Transverse colon (tissue), 4 donors: Measurements from ENCODE around the gene CALHM6. TPM values are rescaled to one million over a fixed set of nuclear protein-coding genes. Genes with fewer than 3 reads are reported as not detected.

Experiments used
- DNase-seq: peaks from one replicate; pipeline ENCODE4 v3.0.0-alpha.2; 2019
- H3K27ac ChIP-seq, 4 donors: fragments of 200-600 bp; sonication (generic); 2 replicates each; pipeline ENCODE4 v1.5.1; 2016 to 2018; ENCODE audit warnings: inconsistent platforms in 4 of 4
- H3K27me3 ChIP-seq: fragments of 200-600 bp; sonication (generic); 2 replicates; pipeline ENCODE4 v1.5.1; 2017; ENCODE audit warnings: inconsistent platforms
- H3K36me3 ChIP-seq, 4 donors: fragments of 200-600 bp; sonication (generic); 2 replicates each; pipeline ENCODE4 v1.5.1; 2017 to 2019; ENCODE audit warnings: inconsistent platforms in 4 of 4
- H3K4me1 ChIP-seq, 4 donors: fragments of 200-600 bp; sonication (generic); 2 replicates each; pipeline ENCODE4 v1.5.1; 2017 to 2020; ENCODE audit warnings: inconsistent platforms in 4 of 4
- H3K4me3 ChIP-seq, 4 donors: fragments of 200-600 bp; sonication (generic); 1 replicate in 1 of 4; 2 replicates in 3 of 4; pipeline versions ENCODE4 v1.5.1 to v1.6.1; 2017 to 2019; ENCODE audit warnings: inconsistent platforms in 4 of 4
- H3K9me3 ChIP-seq, 2 donors: fragments of 200-600 bp; sonication (generic); 2 replicates each; pipeline ENCODE4 v1.5.1; 2017 to 2019; ENCODE audit warnings: inconsistent platforms in 2 of 2
- EP300 ChIP-seq: sonication (generic); formaldehyde crosslinking; IDR thresholded peaks from one replicate; pipeline ENCODE4 v1.6.1; 2017; ENCODE audit warnings: antibody characterized with exemption, low read depth
- POLR2A ChIP-seq: fragments of 450-650 bp; IDR thresholded peaks from one replicate; pipeline ENCODE4 v1.6.1; 2016; ENCODE audit warnings: antibody characterized with exemption, mild to moderate bottlenecking, moderate library complexity
- POLR2AphosphoS5 ChIP-seq, 3 donors: sonication (generic); formaldehyde crosslinking; IDR thresholded peaks; one replicate each; pipeline ENCODE4 v1.6.1; 2016; ENCODE audit warnings: antibody characterized with exemption in 3 of 3
- WGBS, 2 donors: methylation state at CpG; one replicate each; pipeline ENCODE4 v1.1.5; 2018; ENCODE audit warnings: low coverage in 1 of 2; 5-methylcytosine and 5-hydroxymethylcytosine counted together
- in situ Hi-C, 4 donors: fragments of 200-750 bp; cut with MboI; loops; one replicate each; pipeline versions ENCODE4 v1.15.0 to v1.15.1; 2017; ENCODE audit warnings: low sequenced_read_pairs in 3 of 4, low pct_ligation_motif_present in 1 of 4, low pct_unique_long_range_greater_than_20kb in 1 of 4
- intact Hi-C: fragments of 100-400 bp; cut with DNase I; formaldehyde crosslinking; loops from one replicate; pipeline ENCODE4 v1.15.1; 2023; ENCODE audit warnings: low total_unique reads
- total RNA-seq, 4 donors: library from RNA; depleted of rRNA; stranded (reverse); fragments of >200 nt; gene quantifications; one replicate each; pipeline ENCODE4 v1.1.0, GENCODE V29; 2016
- TF ChIP-seq, protein P1 (sequence below), 5 experiments: fragments of 200-600 bp in 3 of 5; fragments of 450-650 bp in 2 of 5; sonication (generic) in 3 of 5; IDR thresholded peaks; 1 replicate in 2 of 5; 2 replicates in 3 of 5; pipeline ENCODE4 v1.5.1; 2016 to 2017; ENCODE audit warnings: antibody characterized with exemption in 5 of 5, inconsistent platforms in 3 of 5, mild to moderate bottlenecking in 2 of 5, moderate library complexity in 1 of 5

CALHM6 gene
- total RNA-seq, 4 donors from 2014 or later = 3.3 to 21.7 (median 3.3) TPM; not detected in 1

DNA sequence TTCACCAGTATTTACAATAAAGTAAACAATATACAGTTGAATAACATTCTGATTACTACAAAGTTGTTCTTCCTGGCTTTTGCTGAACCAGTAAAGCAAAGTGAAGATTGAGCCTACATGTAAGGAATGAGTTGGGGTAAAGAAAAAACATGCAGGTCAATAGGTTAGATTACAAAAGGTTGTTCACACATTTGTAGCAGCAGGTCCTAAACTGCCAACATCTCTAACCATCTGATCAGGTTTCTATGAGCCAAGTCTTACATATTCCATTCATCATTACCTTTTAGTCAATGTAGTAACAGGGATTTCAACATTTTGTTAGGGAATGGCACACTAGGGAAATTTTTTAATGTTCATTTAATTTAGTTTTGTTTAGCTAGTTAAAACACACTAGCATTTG lies 9.3 kb upstream of the CALHM6 start:
- no peak for DNase-seq
- intact Hi-C loops (no loop called here), in situ Hi-C loops (no loop called here)
- TF ChIP-seq POLR2AphosphoS5 (IDR thresholded peaks at IDR 0.05) (no peak), POLR2A (no peak), EP300 (no peak)
- TF ChIP-seq, protein P1, sequence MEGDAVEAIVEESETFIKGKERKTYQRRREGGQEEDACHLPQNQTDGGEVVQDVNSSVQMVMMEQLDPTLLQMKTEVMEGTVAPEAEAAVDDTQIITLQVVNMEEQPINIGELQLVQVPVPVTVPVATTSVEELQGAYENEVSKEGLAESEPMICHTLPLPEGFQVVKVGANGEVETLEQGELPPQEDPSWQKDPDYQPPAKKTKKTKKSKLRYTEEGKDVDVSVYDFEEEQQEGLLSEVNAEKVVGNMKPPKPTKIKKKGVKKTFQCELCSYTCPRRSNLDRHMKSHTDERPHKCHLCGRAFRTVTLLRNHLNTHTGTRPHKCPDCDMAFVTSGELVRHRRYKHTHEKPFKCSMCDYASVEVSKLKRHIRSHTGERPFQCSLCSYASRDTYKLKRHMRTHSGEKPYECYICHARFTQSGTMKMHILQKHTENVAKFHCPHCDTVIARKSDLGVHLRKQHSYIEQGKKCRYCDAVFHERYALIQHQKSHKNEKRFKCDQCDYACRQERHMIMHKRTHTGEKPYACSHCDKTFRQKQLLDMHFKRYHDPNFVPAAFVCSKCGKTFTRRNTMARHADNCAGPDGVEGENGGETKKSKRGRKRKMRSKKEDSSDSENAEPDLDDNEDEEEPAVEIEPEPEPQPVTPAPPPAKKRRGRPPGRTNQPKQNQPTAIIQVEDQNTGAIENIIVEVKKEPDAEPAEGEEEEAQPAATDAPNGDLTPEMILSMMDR (IDR thresholded peaks at IDR 0.05) = no peak
- Histone ChIP-seq H3K4me1 (peaks cover 0 to 4% (median 1%) of the 10 kb centered on the region in 4 donors), H3K9me3 (no peaks in the 10 kb centered on the region), H3K4me3 (no peak overlapping the region), H3K36me3 (no peaks in the 10 kb centered on the region), H3K27ac (no peak overlapping the region), H3K27me3 (no peaks in the 10 kb centered on the region)

- intact Hi-C loops = no loop called here
- Histone ChIP-seq H3K27ac (no peak overlapping the region), H3K27me3 (no peaks in the 10 kb centered on the region), H3K4me3 (no peak overlapping the region), H3K36me3 (no peaks in the 10 kb centered on the region), H3K9me3 (no peaks in the 10 kb centered on the region), H3K4me1 (no peaks in the 10 kb centered on the region)
- TF ChIP-seq, protein P1 (IDR thresholded peaks at IDR 0.05) = no peak
- in situ Hi-C loops = no loop called here
- 89 to 96% methylated on average over 2 of the region's 2 CpGs for WGBS, 2 donors
- DNase-seq = no peak
Measured at GRCh38 chr6:116452531-116452930, 8.6 kb upstream of the CALHM6 start.

DNA sequence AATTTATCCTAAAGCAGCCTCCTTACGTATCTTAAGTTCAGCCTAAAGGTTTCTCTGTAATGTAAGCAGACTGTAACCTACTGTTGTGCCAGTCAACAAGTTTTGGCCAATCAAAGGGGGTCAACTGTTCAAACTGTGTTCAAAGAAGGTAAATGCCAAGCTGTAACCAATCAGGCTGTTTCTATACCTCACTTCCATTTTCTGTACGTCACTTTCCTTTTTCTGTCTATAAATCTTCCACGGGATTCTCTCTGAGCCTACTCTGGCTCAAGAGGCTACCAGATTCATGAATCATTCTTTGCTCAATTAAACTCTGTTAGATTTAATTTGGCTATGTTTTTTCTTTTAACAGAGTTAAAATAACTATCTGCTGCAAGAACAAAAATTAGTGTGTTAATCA lies 5.1 kb upstream of the CALHM6 start:
- in situ Hi-C loops = no loop called here
- no peaks in the 10 kb centered on the region for H3K4me1 ChIP-seq

DNA sequence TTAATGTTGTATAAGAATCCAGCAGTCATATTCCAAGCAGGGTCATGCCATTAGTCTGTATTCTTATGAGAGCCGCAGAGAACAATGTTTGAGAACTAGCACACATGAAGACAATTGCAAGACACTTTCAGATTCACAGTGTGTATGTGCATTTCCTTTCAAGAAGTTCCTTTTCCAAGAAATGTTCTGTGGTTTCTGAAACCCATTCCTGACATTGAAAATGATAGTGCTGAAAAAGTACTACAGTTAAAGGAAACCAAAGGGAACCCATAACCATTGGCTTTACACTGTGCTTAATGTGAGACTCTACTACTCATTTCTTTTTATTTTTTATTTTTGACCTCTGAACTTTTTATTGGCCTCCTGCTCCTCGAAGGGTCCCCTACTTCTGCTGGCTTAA lies 4.2 kb upstream of the CALHM6 start:
- WGBS, 2 donors = 64 to 70% methylated on average over 2 of the region's 2 CpGs
- no peaks in the 10 kb centered on the region for H3K36me3 ChIP-seq
- in situ Hi-C loops = no loop called here
- TF ChIP-seq POLR2A (no peak), EP300 (no peak), POLR2AphosphoS5 (IDR thresholded peaks at IDR 0.05) (no peak)
- TF ChIP-seq, protein P1 (IDR thresholded peaks at IDR 0.05) = no peak
- DNase-seq = no peak
- H3K4me3 ChIP-seq = no peak overlapping the region
- intact Hi-C loops = no loop called here
- H3K4me1 ChIP-seq = peaks cover 0 to 7% (median 1%) of the 10 kb centered on the region in 4 donors
- H3K27me3 ChIP-seq = peaks cover 17% of the 10 kb centered on the region
- no peak overlapping the region for H3K27ac ChIP-seq
- no peaks in the 10 kb centered on the region for H3K9me3 ChIP-seq

More for the DNA sequence above, 5.1 kb upstream of the CALHM6 start:
- TF ChIP-seq POLR2A (no peak), POLR2AphosphoS5 (IDR thresholded peaks at IDR 0.05) (no peak), EP300 (no peak)
- TF ChIP-seq, protein P1 (IDR thresholded peaks at IDR 0.05) = no peak
- H3K27me3 ChIP-seq = peaks cover 9% of the 10 kb centered on the region
- DNase-seq = no peak
- no peak overlapping the region for H3K27ac ChIP-seq
- H3K36me3 ChIP-seq = no peaks in the 10 kb centered on the region
- intact Hi-C loops = no loop called here
- H3K4me3 ChIP-seq = no peak overlapping the region
- H3K9me3 ChIP-seq = no peaks in the 10 kb centered on the region
- 86 to 90% methylated on average over 3 of the region's 3 CpGs for WGBS, 2 donors
